CD4-positive, alpha-beta T cell treated with Interleukin-10 for 1 hour (primary cell): ENCODE measurements around the gene KRT72.

Experiments used
- DNase-seq: peaks from one replicate; pipeline ENCODE4 v3.0.0-alpha.2; 2020

KRT72 gene

GRCh38 chr12:52575256-52575655, 26.0 kb downstream of the KRT72 start:
- DNase-seq, result no peak

- no peak for DNase-seq
These were observed 27.5 kb downstream of the KRT72 start, which contains the start of gene KRT74 for GRCh38 chr12:52573743-52574142. Gene KRT74 (minus strand): TSS chr12:52573843. CDS start chr12:52573777, 66 bp downstream.

- DNase-seq, result no peak
These were observed 28.0 kb downstream of the KRT72 start for GRCh38 chr12:52573306-52573705.

GRCh38 chr12:52570511-52570910, 30.8 kb downstream of the KRT72 start:
- no peak for DNase-seq

GRCh38 chr12:52568111-52568510, 33.2 kb downstream of the KRT72 start:
- DNase-seq, result no peak

- peak; percentile 76 for DNase-seq
These were observed 34.4 kb downstream of the KRT72 start for GRCh38 chr12:52566847-52567291.

- no peak for DNase-seq
These were observed 36.7 kb downstream of the KRT72 start for GRCh38 chr12:52564582-52564981.

GRCh38 chr12:52561880-52562449, 39.3 kb downstream of the KRT72 start:
- DNase-seq, result no peak

GRCh38 chr12:52559979-52560378, 41.3 kb downstream of the KRT72 start:
- DNase-seq, result no peak

GRCh38 chr12:52558781-52559445, 42.4 kb downstream of the KRT72 start:
- DNase-seq, result no peak

- peak; percentile 20 for DNase-seq
These were observed 43.8 kb downstream of the KRT72 start for GRCh38 chr12:52557476-52557875.

- peak; percentile 46 for DNase-seq
These were observed 45.7 kb downstream of the KRT72 start for GRCh38 chr12:52555577-52555976.

GRCh38 chr12:52552681-52553195, 48.5 kb downstream of the KRT72 start, which contains the start of gene KRT71:
Gene KRT71 (minus strand): TSS chr12:52553145. CDS start chr12:52553077, 68 bp downstream.
- no peak for DNase-seq

- DNase-seq, result no peak
These were observed 49.2 kb downstream of the KRT72 start for GRCh38 chr12:52552055-52552454.

- DNase-seq, result no peak
These were observed 49.9 kb downstream of the KRT72 start for GRCh38 chr12:52551216-52551865.

GRCh38 chr12:52546126-52546525, 55.1 kb downstream of the KRT72 start:
- no peak for DNase-seq

- no peak for DNase-seq
These were observed 57.0 kb downstream of the KRT72 start for GRCh38 chr12:52543985-52544883.

GRCh38 chr12:52542785-52543318, 58.4 kb downstream of the KRT72 start:
- no peak for DNase-seq

GRCh38 chr12:52542157-52542556, 59.1 kb downstream of the KRT72 start:
- DNase-seq, result no peak

GRCh38 chr12:52541709-52542108, 59.6 kb downstream of the KRT72 start:
- no peak for DNase-seq

- DNase-seq, result no peak
These were observed 60.7 kb downstream of the KRT72 start for GRCh38 chr12:52540531-52540930.

GRCh38 chr12:52539821-52540173, 61.5 kb downstream of the KRT72 start:
- DNase-seq, result no peak
